Chondrocyte (in vitro differentiated cells): ENCODE measurements around the gene C1QBP. TPM values are rescaled to one million over a fixed set of nuclear protein-coding genes. Genes with fewer than 3 reads are reported as not detected.
"Not testable (repeated sequence)": the region's sequence is repeated elsewhere in the genome, so short reads cannot be mapped to it uniquely, and the experiment has no call there.

Experiments
- DNase-seq: peaks from one replicate; pipeline ENCODE4 v3.0.0; 2021; ENCODE audit warnings: mixed read lengths, low spot score
- H3K27ac Mint-ChIP-seq: one replicate; pipeline ENCODE4 v1.8.0; 2021; ENCODE audit warnings: mild to moderate bottlenecking, moderate library complexity, mixed read lengths; ENCODE audit not compliant: unreplicated experiment
- H3K27me3 Mint-ChIP-seq: 2 replicates; pipeline ENCODE4 v1.8.0; 2021; ENCODE audit warnings: low read depth, mixed read lengths
- H3K36me3 Mint-ChIP-seq: 2 replicates; pipeline ENCODE4 v1.8.0; 2021; ENCODE audit warnings: low read depth, mixed read lengths
- H3K4me1 Mint-ChIP-seq: 2 replicates; pipeline ENCODE4 v1.8.0; 2021; ENCODE audit warnings: low read depth, mild to moderate bottlenecking, mixed read lengths
- H3K4me3 Mint-ChIP-seq: one replicate; pipeline ENCODE4 v1.8.0; 2021; ENCODE audit warnings: mild to moderate bottlenecking, moderate library complexity, mixed read lengths; ENCODE audit not compliant: unreplicated experiment
- H3K9me3 Mint-ChIP-seq: 2 replicates; pipeline ENCODE4 v1.8.0; 2021; ENCODE audit warnings: low read depth, mixed read lengths
- CTCF ChIP-seq: fragments of 200-600 bp; sonication (generic); IDR thresholded peaks from 2 replicates; pipeline ENCODE4 v1.5.0; 2021; ENCODE audit warnings: antibody characterized with exemption, mild to moderate bottlenecking, moderate library complexity
- total RNA-seq: library from RNA; stranded (reverse); gene quantifications from 3 replicates; pipeline ENCODE4 v1.2.1, GENCODE V29; 2021

C1QBP gene
- total RNA-seq, 1 donor from 2014 or later, result 71.3 TPM

- H3K27me3 Mint-ChIP-seq, result no peaks in the 10 kb centered on the region
- no peaks in the 10 kb centered on the region for H3K9me3 Mint-ChIP-seq
- H3K4me1 Mint-ChIP-seq, result peaks cover 8% of the 10 kb centered on the region
- no peak for DNase-seq
- H3K4me3 Mint-ChIP-seq, result no peak overlapping the region
- H3K36me3 Mint-ChIP-seq, result peaks cover 32% of the 10 kb centered on the region
- H3K27ac Mint-ChIP-seq, result peak overlapping the region; percentile 12
- TF ChIP-seq CTCF, result no peak
Observed at GRCh38 chr17:5431949-5432556, 6.9 kb downstream of the C1QBP start.

DNA sequence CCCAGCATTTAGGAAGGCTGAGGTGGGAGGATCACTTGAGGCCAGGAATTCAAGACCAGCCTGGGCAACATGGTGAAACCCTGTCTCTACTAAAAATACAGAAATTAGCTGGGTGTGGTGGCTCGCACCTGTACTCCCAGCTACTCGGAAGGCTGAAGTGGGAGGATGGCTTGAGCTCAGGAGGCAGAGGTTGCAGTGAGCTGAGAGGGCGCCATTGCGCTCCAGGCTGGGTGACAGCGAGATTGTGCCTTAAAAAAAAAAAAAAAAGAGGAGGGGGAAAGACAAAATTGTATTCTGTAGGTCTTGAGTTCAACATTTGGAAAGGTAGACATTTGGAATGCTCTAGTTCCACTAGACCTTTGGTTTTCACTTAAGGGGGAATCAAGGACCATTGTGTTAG lies 7.7 kb downstream of the C1QBP start:
- peak overlapping the region; percentile 12 for H3K27ac Mint-ChIP-seq
- not testable (repeated sequence) for DNase-seq, H3K4me1 Mint-ChIP-seq, H3K27me3 Mint-ChIP-seq, H3K4me3 Mint-ChIP-seq, H3K9me3 Mint-ChIP-seq
- peaks cover 29% of the 10 kb centered on the region for H3K36me3 Mint-ChIP-seq

DNA sequence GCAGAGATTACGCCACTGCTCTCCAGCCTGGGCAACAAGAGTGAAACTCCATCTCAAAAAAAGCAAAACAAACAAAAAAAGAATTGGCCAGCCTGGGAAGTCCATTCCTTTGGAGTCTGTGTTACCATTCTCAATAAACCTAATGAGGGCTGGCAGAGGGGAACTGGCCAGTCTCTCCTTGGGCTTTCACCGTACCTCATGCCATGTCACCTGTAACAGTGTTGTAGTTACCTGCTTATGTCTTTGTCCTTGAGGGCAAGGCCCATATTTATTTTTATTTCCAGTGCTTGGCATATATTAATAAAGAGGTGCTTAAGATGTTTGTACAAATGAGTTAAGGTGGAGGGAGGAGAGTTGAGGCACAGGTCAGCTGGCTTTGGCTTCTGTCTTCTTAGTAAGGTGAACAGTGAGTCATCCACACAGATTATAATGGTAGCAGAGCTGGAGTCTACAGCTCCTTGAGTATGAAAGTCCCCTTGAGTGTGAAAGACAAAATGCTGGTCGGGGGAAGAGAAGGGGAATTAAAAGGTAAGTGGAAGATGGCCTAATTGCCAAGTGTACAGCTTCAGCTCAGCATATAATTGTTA lies 8.4 kb downstream of the C1QBP start:
- Mint-ChIP-seq H3K27me3 (no peaks in the 10 kb centered on the region), H3K27ac (no peak overlapping the region)

GRCh38 chr17:5429191-5429887 lies 9.6 kb downstream of the C1QBP start:
- Mint-ChIP-seq H3K27ac (peak overlapping the region; percentile 1), H3K36me3 (peaks cover 38% of the 10 kb centered on the region), H3K4me3 (no peak overlapping the region), H3K9me3 (no peaks in the 10 kb centered on the region), H3K27me3 (no peaks in the 10 kb centered on the region), H3K4me1 (no peaks in the 10 kb centered on the region)
- TF ChIP-seq CTCF, result no peak
- no peak for DNase-seq

More for the DNA sequence above, 8.4 kb downstream of the C1QBP start:
- Mint-ChIP-seq H3K36me3 (peaks cover 34% of the 10 kb centered on the region), H3K4me1 (no peaks in the 10 kb centered on the region), H3K4me3 (no peak overlapping the region), H3K9me3 (no peaks in the 10 kb centered on the region)
- no peak for TF ChIP-seq CTCF
- no peak for DNase-seq

DNA sequence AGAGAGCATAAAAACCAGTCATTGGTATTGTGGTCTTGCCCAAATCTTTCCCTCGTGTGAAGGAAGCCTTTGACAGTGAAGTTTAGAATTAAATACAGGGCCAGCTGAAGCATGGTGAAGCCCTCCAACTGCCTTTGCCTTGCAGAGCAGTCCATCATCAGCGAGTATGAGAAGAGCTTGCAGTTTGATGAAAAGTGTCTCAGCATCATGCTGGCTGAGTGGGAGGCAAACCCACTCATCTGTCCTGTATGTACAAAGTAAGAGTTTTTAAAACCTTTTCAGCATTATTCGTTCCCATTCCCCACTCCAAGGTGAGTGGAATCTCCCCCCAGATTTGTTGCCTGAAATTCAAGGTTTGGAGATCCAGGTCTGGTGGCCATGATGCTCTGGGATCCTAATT lies 13.1 kb downstream of the C1QBP start:
- no peak overlapping the region for H3K27ac Mint-ChIP-seq
- H3K4me1 Mint-ChIP-seq, result peaks cover 18% of the 10 kb centered on the region
- no peak for DNase-seq
- no peak for TF ChIP-seq CTCF
- no peak overlapping the region for H3K4me3 Mint-ChIP-seq
- no peaks in the 10 kb centered on the region for H3K27me3 Mint-ChIP-seq
- H3K36me3 Mint-ChIP-seq, result peaks cover 30% of the 10 kb centered on the region
- H3K9me3 Mint-ChIP-seq, result no peaks in the 10 kb centered on the region
